HG02981 (cell line): Measurements from ENCODE around the gene CAV3.

ENCODE experiments used
- ATAC-seq: cut with Tn5 transposase; IDR thresholded peaks from one replicate; pipeline ENCODE4 v1.9.1; 2021; ENCODE audit warnings: mild to moderate bottlenecking, moderate library complexity; ENCODE audit not compliant: unreplicated experiment

CAV3 gene

DNA sequence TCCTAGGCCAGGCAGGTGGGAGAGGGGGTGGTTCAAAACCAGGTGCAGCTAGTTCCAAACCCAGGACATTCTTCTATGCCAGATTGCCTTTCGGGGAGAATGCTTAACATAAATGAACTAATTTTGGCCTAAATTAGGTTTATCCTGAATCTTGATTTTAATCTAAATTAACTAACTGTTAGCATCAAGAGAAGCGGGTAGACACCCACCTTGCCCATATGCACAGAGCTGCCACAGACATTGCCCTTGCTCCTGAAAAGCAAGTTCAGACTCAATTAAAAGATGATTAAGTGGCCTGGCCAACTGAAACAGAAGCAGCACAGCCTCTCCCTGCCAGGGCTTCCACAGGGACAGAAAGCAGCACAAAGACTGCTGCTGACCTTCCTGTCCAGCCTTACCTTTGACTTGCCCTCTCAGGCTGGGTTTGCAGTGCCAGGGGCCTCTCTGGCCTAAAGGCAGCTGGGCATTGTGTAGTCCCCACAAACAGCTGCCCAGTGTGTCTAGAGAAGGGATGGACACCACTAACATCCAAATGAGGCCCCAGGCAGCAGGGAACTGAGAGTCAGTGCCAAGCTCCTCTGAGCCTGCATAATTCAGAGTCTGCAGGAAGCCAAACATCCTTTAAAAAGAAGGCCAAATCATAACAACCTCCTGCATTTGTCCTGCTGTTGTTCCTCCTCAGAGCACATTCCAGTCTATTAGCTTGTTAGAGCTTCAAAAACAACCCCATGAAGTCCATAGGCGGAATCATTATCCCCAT is 51.3 kb downstream of the CAV3 start:
- ATAC-seq: no peak

DNA sequence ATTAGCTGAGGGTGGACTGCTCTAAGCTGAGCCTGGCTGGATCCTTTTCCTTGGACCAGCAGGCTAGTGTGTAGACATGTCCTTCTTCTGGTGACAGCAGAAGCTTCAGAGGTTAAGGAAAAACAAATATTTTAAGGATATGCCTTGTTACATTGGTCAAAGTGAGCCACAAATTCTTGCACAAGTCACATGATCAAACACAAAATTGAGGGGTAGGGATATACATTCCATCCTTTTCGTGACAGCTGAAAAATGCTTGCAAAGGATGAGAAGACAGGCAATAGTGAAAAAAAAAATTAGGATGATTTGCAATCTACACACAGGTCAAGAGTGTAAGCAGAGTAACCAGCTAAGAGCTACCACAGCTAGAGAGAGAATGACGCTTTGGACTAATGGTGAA is 56.9 kb downstream of the CAV3 start:
- no peak for ATAC-seq

DNA sequence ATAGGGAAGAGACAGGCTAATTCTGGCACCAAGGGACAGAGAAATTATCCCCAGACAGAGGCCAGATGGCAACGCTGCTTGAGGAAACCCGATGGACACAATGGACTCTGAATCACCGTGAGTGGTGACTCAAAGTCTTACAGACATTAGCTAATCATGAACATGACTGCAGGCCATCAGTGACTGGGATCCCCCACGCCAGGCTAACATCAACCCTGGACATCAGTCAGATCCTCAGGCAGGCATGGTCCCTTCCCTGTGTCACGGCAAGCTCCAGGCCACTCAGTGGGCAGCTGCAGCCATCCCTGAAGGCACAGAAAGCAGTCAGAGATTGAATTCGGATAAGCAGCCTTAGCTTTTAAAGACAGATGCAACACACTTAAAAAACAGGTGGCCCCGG is 59.6 kb downstream of the CAV3 start:
- ATAC-seq: no peak

DNA sequence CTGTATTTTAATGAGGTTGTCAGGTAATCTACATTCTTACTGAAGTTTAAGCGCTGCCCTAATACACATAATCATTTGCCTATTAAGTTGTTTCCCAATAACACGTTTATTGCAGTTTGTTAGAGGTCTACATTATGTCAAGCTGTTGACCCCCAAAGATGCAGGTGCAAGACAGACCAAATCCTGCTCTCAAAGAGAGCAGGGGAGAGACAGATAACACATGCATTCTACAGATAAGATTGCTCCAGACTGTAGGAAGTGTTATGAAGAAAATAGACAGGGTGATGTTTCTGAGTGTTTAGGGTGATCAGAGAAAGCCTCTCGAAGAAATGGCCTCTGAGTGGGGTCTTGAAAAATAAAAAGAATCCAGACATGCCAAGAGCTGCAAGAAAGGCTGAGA is 60.6 kb downstream of the CAV3 start:
- ATAC-seq: no peak
